Endothelial cell (in vitro differentiated cells): ENCODE data around the gene ERC2. TPM values are rescaled to one million over a fixed set of nuclear protein-coding genes. Genes with fewer than 3 reads are reported as not detected.

Source experiments
- DNase-seq: peaks from one replicate; pipeline ENCODE4 v3.0.0; 2021; ENCODE audit warnings: low spot score
- H3K27ac Mint-ChIP-seq: one replicate; pipeline ENCODE4 v1.8.0; 2021; ENCODE audit warnings: mixed read lengths, inconsistent platforms; ENCODE audit not compliant: unreplicated experiment
- H3K27me3 Mint-ChIP-seq: one replicate; pipeline ENCODE4 v1.8.0; 2021; ENCODE audit warnings: mild to moderate bottlenecking, moderate library complexity, mixed read lengths, inconsistent platforms; ENCODE audit not compliant: unreplicated experiment
- H3K36me3 Mint-ChIP-seq: one replicate; pipeline ENCODE4 v1.8.0; 2021; ENCODE audit warnings: mild to moderate bottlenecking, low read depth, mixed read lengths, inconsistent platforms; ENCODE audit not compliant: unreplicated experiment
- H3K4me1 Mint-ChIP-seq: one replicate; pipeline ENCODE4 v1.8.0; 2021; ENCODE audit warnings: mild to moderate bottlenecking, mixed read lengths, inconsistent platforms; ENCODE audit not compliant: unreplicated experiment
- H3K4me3 Mint-ChIP-seq: one replicate; pipeline ENCODE4 v1.8.0; 2021; ENCODE audit warnings: mild to moderate bottlenecking, mixed read lengths, inconsistent platforms; ENCODE audit not compliant: unreplicated experiment
- H3K9me3 Mint-ChIP-seq: one replicate; pipeline ENCODE4 v1.8.0; 2021; ENCODE audit warnings: mixed read lengths, inconsistent platforms; ENCODE audit not compliant: unreplicated experiment
- CTCF ChIP-seq: fragments of 200-600 bp; sonication (generic); IDR thresholded peaks from one replicate; pipeline ENCODE4 v1.5.0; 2021; ENCODE audit warnings: antibody characterized with exemption; ENCODE audit not compliant: unreplicated experiment
- total RNA-seq: library from RNA; stranded (reverse); fragmentation: NEBNext Ultra II Directional; extraction: Animal tissue kit (Norgen Biotek cat#: 25700); gene quantifications from one replicate; pipeline ENCODE4 v1.2.1, GENCODE V29; 2021; ENCODE audit not compliant: unreplicated experiment

The ERC2 gene
- total RNA-seq, 1 donor from 2014 or later = 20.5 TPM

DNA sequence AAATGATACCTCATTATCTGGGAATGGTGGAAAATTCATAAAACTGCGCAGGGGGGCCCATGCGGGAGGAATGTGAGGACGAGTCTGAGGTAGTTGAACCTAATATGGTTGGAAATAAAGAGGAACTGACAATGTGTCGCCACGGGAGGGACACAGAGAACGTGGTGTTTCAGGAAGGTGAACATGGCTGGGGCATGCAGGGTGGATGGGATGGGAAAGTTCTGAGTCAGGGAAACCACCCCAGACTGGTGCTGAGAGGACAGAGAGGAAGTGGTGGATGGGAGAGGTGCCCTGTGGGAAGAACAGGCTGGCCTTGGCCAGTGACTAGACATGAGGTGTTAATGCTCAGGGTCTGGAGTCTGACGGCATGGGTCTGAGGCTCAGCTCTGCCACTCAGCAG is 844.0 kb downstream of the ERC2 start:
- Mint-ChIP-seq H3K27me3 (peaks cover 2% of the 10 kb centered on the region), H3K9me3 (no peaks in the 10 kb centered on the region), H3K36me3 (no peaks in the 10 kb centered on the region), H3K4me3 (no peak overlapping the region), H3K4me1 (peaks cover 2% of the 10 kb centered on the region), H3K27ac (no peak overlapping the region)
- no peak for TF ChIP-seq CTCF
- DNase-seq = no peak

DNA sequence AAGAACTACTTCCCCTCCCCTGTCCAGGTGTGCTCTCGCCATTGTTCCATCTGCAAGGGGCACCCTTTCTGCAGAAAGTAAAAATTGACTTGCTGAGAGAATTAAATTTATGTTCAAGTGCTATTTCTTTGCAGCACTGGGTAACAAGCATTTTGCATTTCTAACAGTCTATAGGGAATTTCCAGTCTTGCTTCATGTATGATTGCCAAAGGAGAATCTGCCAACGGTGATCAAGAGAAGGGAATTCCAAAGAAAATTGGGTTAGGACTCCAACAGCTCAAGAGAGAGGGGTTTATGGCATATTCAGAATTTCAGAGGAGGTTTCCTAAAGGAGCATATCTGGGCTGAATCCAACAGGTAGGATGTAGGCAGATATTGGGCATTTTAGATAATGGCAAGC is 844.5 kb downstream of the ERC2 start:
- no peak for DNase-seq
- Mint-ChIP-seq H3K4me1 (peaks cover 2% of the 10 kb centered on the region), H3K27me3 (peaks cover 2% of the 10 kb centered on the region), H3K36me3 (no peaks in the 10 kb centered on the region), H3K9me3 (no peaks in the 10 kb centered on the region), H3K4me3 (no peak overlapping the region), H3K27ac (no peak overlapping the region)
- no peak for TF ChIP-seq CTCF

- DNase-seq = no peak
- Mint-ChIP-seq H3K4me1 (no peaks in the 10 kb centered on the region), H3K27ac (no peak overlapping the region)
Observed at GRCh38 chr3:55622733-55623132, 845.5 kb downstream of the ERC2 start.

DNA sequence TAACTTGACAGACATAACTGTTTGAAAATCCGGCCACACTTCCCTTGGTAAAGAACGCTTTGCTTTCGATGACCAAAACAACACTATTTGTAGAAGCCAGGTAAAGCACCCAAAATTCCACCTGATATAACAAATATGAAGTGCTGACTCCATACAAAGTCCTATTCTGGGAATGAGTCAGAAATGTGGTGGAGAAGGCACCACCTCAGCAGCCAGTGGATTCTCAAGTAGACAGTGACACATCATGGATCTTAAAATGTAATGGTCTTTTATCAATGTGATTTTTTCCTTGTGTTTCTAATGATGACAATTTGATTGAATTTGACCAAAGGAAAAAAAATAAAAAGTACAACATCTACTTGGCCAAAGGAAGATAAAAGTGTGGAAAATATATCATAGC is 846.2 kb downstream of the ERC2 start:
- no peak overlapping the region for H3K4me3 Mint-ChIP-seq
- no peaks in the 10 kb centered on the region for H3K36me3 Mint-ChIP-seq
- H3K27me3 Mint-ChIP-seq = peaks cover 2% of the 10 kb centered on the region
- H3K9me3 Mint-ChIP-seq = no peaks in the 10 kb centered on the region
- no peak for DNase-seq
- TF ChIP-seq CTCF = no peak
- H3K27ac Mint-ChIP-seq = no peak overlapping the region
- no peaks in the 10 kb centered on the region for H3K4me1 Mint-ChIP-seq

More at GRCh38 chr3:55622733-55623132, 845.5 kb downstream of the ERC2 start:
- H3K27me3 Mint-ChIP-seq = peaks cover 2% of the 10 kb centered on the region
- no peak for TF ChIP-seq CTCF
- H3K36me3 Mint-ChIP-seq = no peaks in the 10 kb centered on the region
- no peak overlapping the region for H3K4me3 Mint-ChIP-seq
- H3K9me3 Mint-ChIP-seq = no peaks in the 10 kb centered on the region

DNA sequence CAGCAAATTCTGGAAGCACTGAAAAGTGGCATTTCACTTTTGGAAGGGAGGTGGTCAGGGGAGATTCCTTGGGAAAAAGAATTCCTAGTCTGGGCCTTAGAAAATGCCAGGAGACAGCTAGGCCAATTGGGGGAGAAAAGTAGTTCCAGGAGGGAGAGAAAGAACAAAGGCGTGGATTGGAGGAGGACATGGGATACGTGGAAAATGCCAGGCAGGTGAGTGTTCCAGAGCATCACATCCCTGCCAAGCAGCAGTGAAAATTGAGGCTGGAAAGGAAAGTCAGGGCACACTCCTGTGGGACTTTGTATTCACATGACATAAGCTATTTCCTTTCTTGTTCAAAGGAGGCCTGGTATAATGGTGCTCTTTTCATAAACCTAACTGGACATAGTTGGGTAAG is 846.6 kb downstream of the ERC2 start:
- no peak for DNase-seq
- Mint-ChIP-seq H3K36me3 (no peaks in the 10 kb centered on the region), H3K27ac (no peak overlapping the region), H3K4me3 (no peak overlapping the region), H3K4me1 (no peaks in the 10 kb centered on the region), H3K9me3 (no peaks in the 10 kb centered on the region), H3K27me3 (peaks cover 2% of the 10 kb centered on the region)
- TF ChIP-seq CTCF = no peak
